Neuronal stem cell (in vitro differentiated cells): ENCODE results near the gene BCAS3.

Experiments
- DNase-seq: peaks from one replicate; pipeline ENCODE4 v3.0.0-alpha.2; 2013; ENCODE audit warnings: low spot score
- H2AFZ ChIP-seq: one replicate; pipeline ENCODE4 v1.6.1; 2013; ENCODE audit warnings: mild to moderate bottlenecking, low read length, inconsistent platforms
- H2AK5ac ChIP-seq: 2 replicates; pipeline ENCODE4 v1.6.1; 2013; ENCODE audit warnings: low read depth, mild to moderate bottlenecking, inconsistent platforms, low read length, moderate library complexity, mixed read lengths
- H2BK120ac ChIP-seq: 2 replicates; pipeline ENCODE4 v1.6.1; 2013; ENCODE audit warnings: low read depth, mild to moderate bottlenecking, inconsistent platforms, low read length, moderate library complexity, mixed read lengths
- H2BK12ac ChIP-seq: one replicate; pipeline ENCODE4 v1.6.1; 2013; ENCODE audit warnings: low read length, inconsistent platforms
- H2BK15ac ChIP-seq: 2 replicates; pipeline ENCODE4 v1.6.1; 2013; ENCODE audit warnings: mild to moderate bottlenecking, low read length, inconsistent platforms, mixed read lengths
- H2BK5ac ChIP-seq: one replicate; pipeline ENCODE4 v1.6.1; 2013; ENCODE audit warnings: inconsistent platforms, mild to moderate bottlenecking, low read length, moderate library complexity
- H3K14ac ChIP-seq: one replicate; pipeline ENCODE4 v1.6.1; 2013; ENCODE audit warnings: low read length, inconsistent platforms
- H3K18ac ChIP-seq: 2 replicates; pipeline ENCODE4 v1.6.1; 2013; ENCODE audit warnings: low read length, inconsistent platforms
- H3K23ac ChIP-seq: 2 replicates; pipeline ENCODE4 v1.6.1; 2013; ENCODE audit warnings: low read depth, mild to moderate bottlenecking, mixed read lengths, low read length, inconsistent platforms; ENCODE audit not compliant: poor library complexity
- H3K27ac ChIP-seq: replicated peaks from 3 replicates; pipeline ENCODE4 v1.5.1; 2013; ENCODE audit warnings: low read length, inconsistent platforms
- H3K27me3 ChIP-seq, 3 experiments: 2 replicates each; pipeline ENCODE4 v1.6.1; 2013; ENCODE audit warnings: low read length in 3 of 3, mild to moderate bottlenecking in 2 of 3, inconsistent platforms in 1 of 3, low read depth in 1 of 3, mixed read lengths in 1 of 3, moderate library complexity in 1 of 3; ENCODE audit not compliant: control insufficient read depth in 3 of 3, insufficient read depth in 3 of 3
- H3K36me3 ChIP-seq, 2 donors: replicated peaks in 1 of 2; 2 replicates each; pipeline ENCODE4 v1.6.1; 2013; ENCODE audit warnings: low read length in 2 of 2; ENCODE audit not compliant: control insufficient read depth in 2 of 2, insufficient read depth in 2 of 2
- H3K4ac ChIP-seq: 2 replicates; pipeline ENCODE4 v1.6.1; 2013; ENCODE audit warnings: inconsistent platforms, mild to moderate bottlenecking, low read length, moderate library complexity
- H3K4me1 ChIP-seq, 2 donors: 1 replicate in 1 of 2; 2 replicates in 1 of 2; pipeline ENCODE4 v1.6.1; 2013; ENCODE audit warnings: low read length in 2 of 2, low read depth in 1 of 2; ENCODE audit not compliant: control insufficient read depth in 2 of 2, insufficient read depth in 1 of 2
- H3K4me2 ChIP-seq: one replicate; pipeline ENCODE4 v1.6.1; 2013; ENCODE audit warnings: mild to moderate bottlenecking, low read length, inconsistent platforms; ENCODE audit not compliant: insufficient read depth, poor library complexity, severe bottlenecking
- H3K4me3 ChIP-seq, 2 donors: 2 replicates each; pipeline ENCODE4 v1.5.1; 2013; ENCODE audit warnings: low read length in 2 of 2, mild to moderate bottlenecking in 2 of 2, inconsistent platforms in 1 of 2, moderate library complexity in 1 of 2
- H3K79me1 ChIP-seq: one replicate; pipeline ENCODE4 v1.6.1; 2013; ENCODE audit warnings: low read depth, mild to moderate bottlenecking, inconsistent platforms, low read length, moderate library complexity
- H3K9ac ChIP-seq: one replicate; pipeline ENCODE4 v1.6.1; 2013; ENCODE audit warnings: mild to moderate bottlenecking, low read depth, low read length, inconsistent platforms; ENCODE audit not compliant: poor library complexity
- H3K9me3 ChIP-seq, 2 donors: replicated peaks in 1 of 2; 2 replicates each; pipeline versions ENCODE3 to v1.6.1; 2013; ENCODE audit warnings: low read length in 2 of 2, mild to moderate bottlenecking in 2 of 2, inconsistent platforms in 1 of 2, low read depth in 1 of 2, mixed read lengths in 1 of 2, moderate library complexity in 1 of 2; ENCODE audit not compliant: control insufficient read depth in 2 of 2, insufficient read depth in 1 of 2
- H4K8ac ChIP-seq: one replicate; pipeline ENCODE4 v1.6.1; 2013; ENCODE audit warnings: low read depth, mild to moderate bottlenecking, inconsistent platforms, low read length, moderate library complexity
- H4K91ac ChIP-seq: one replicate; pipeline ENCODE4 v1.6.1; 2013; ENCODE audit warnings: low read length, low read depth, mild to moderate bottlenecking, inconsistent platforms; ENCODE audit not compliant: poor library complexity
- WGBS, 2 donors: extraction: QIAGEN DNeasy Blood & Tissue Kit; methylation state at CpG; one replicate each; pipeline ENCODE4 v1.1.7; 2013; ENCODE audit warnings: missing lambda C conversion rate in 2 of 2, mixed read lengths in 1 of 2; ENCODE audit not compliant: insufficient read length in 2 of 2, insufficient replicate concordance in 1 of 2; ENCODE audit errors: extremely low coverage in 2 of 2; 5-methylcytosine and 5-hydroxymethylcytosine counted together

BCAS3 gene

GRCh38 chr17:61390479-61390791, 712.8 kb downstream of the BCAS3 start:
- H3K9me3 ChIP-seq = peaks cover 0 to 1% of the 10 kb centered on the region in 2 donors
- H4K91ac ChIP-seq = no peak overlapping the region
- no peak overlapping the region for H3K27ac ChIP-seq
- H3K27me3 ChIP-seq = peaks cover 5 to 41% (median 20%) of the 10 kb centered on the region in 3 experiments
- no peak overlapping the region for H4K8ac ChIP-seq
- no peak overlapping the region for H2BK120ac ChIP-seq
- H2BK5ac ChIP-seq = peak overlapping the region; percentile 20
- H3K79me1 ChIP-seq = peaks cover 1% of the 10 kb centered on the region
- no peak overlapping the region for H3K9ac ChIP-seq
- no peak overlapping the region for H2AK5ac ChIP-seq
- no peak for DNase-seq
- no peak overlapping the region for H2BK12ac ChIP-seq
- peaks cover 0 to 2% of the 10 kb centered on the region in 2 donors for H3K4me1 ChIP-seq
- H3K14ac ChIP-seq = no peak overlapping the region
- WGBS, 2 donors = no CpG with 5 or more reads among the region's 11 CpGs
- peak overlapping the region; percentile 80 for H2AFZ ChIP-seq
- no peak overlapping the region for H3K4me3 ChIP-seq
- no peak overlapping the region for H3K4me2 ChIP-seq
- no peak overlapping the region for H3K4ac ChIP-seq
- no peaks in the 10 kb centered on the region for H3K36me3 ChIP-seq
- H2BK15ac ChIP-seq = peak overlapping the region; percentile 56
- peak overlapping the region; percentile 22 for H3K18ac ChIP-seq
- peak overlapping the region; percentile 46 for H3K23ac ChIP-seq

- H3K36me3 ChIP-seq = no peaks in the 10 kb centered on the region
- peaks cover 1% of the 10 kb centered on the region for H3K79me1 ChIP-seq
- H4K91ac ChIP-seq = no peak overlapping the region
- no peak overlapping the region for H3K4me3 ChIP-seq
- peak overlapping the region; percentile 56 for H3K23ac ChIP-seq
- peak overlapping the region; percentile 95 for H2BK12ac ChIP-seq
- H3K27ac ChIP-seq = no peak overlapping the region
- H2BK15ac ChIP-seq = no peak overlapping the region
- no peak overlapping the region for H3K4ac ChIP-seq
- H3K4me1 ChIP-seq = peaks cover 0 to 5% of the 10 kb centered on the region in 2 donors
- peaks cover 0 to 3% of the 10 kb centered on the region in 2 donors for H3K9me3 ChIP-seq
- H2BK120ac ChIP-seq = no peak overlapping the region
- H3K4me2 ChIP-seq = no peak overlapping the region
- H3K18ac ChIP-seq = no peak overlapping the region
- WGBS, 2 donors = no CpG with 5 or more reads among the region's 19 CpGs
- H3K14ac ChIP-seq = no peak overlapping the region
- H2AK5ac ChIP-seq = peak overlapping the region; percentile 78
- H3K27me3 ChIP-seq = peaks cover 18 to 54% (median 33%) of the 10 kb centered on the region in 3 experiments
- H2BK5ac ChIP-seq = no peak overlapping the region
- DNase-seq = no peak
- H2AFZ ChIP-seq = no peak overlapping the region
- peak overlapping the region; percentile 2 for H3K9ac ChIP-seq
- H4K8ac ChIP-seq = no peak overlapping the region
Measured at GRCh38 chr17:61391595-61392291, 714.1 kb downstream of the BCAS3 start.

DNA sequence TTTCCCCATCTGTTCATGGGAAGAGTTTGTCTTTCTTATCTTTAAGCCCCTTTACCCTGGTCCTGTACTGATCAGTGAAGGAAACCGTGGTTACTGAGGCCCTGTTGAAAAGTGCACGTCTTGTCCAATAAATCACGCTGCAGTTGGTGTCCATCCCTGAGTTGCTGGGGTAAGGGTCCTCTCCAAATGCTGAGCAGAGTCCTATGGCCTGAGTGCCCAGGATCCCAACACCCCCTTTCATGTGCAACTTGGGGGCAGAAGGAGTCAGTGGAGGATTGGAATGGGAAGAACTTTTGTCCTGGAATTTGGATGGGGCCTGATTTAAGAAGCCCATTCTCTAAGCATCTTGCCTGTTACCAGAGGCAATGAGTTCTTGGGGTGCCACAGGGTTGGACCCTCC, 715.0 kb downstream of the BCAS3 start:
- Histone ChIP-seq H3K4me2 (no peak overlapping the region), H2BK5ac (no peak overlapping the region), H2BK120ac (no peak overlapping the region), H2AFZ (no peak overlapping the region), H4K91ac (no peak overlapping the region), H3K9me3 (peaks cover 0 to 3% of the 10 kb centered on the region in 2 donors), H3K79me1 (no peaks in the 10 kb centered on the region), H3K4me3 (no peak overlapping the region), H3K4me1 (peaks cover 0 to 8% of the 10 kb centered on the region in 2 donors), H2AK5ac (no peak overlapping the region), H3K9ac (no peak overlapping the region), H3K23ac (no peak overlapping the region), H3K4ac (no peak overlapping the region), H3K36me3 (no peaks in the 10 kb centered on the region), H2BK12ac (no peak overlapping the region), H3K27me3 (peaks cover 25 to 60% (median 42%) of the 10 kb centered on the region in 3 experiments), H2BK15ac (no peak overlapping the region), H4K8ac (no peak overlapping the region), H3K18ac (no peak overlapping the region), H3K14ac (no peak overlapping the region), H3K27ac (no peak overlapping the region)
- WGBS, 2 donors = no CpG with 5 or more reads among the region's 3 CpGs
- no peak for DNase-seq

DNA sequence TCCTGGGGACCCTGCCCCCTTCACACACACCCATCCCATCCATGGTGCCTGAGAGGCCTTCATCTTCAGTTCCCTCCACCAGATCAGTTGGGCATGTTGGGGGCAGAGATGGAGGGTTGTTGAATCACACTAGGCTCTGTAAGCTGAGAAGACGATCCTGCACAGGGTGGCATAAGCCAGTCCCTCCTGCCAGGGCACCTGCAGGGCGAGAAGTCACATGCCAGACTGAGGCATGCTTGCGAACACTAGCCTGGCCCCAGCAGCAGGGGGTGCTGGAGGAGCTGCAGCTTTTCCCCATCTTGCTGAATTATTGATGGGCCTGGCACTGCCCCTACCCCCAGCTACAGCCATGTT, 715.9 kb downstream of the BCAS3 start:
- H3K4me1 ChIP-seq = peaks cover 2 to 10% of the 10 kb centered on the region in 2 donors
- H3K9ac ChIP-seq = no peak overlapping the region
- H4K8ac ChIP-seq = no peak overlapping the region
- H3K9me3 ChIP-seq = peaks cover 0 to 3% of the 10 kb centered on the region in 2 donors
- no peak overlapping the region for H3K14ac ChIP-seq
- no peak overlapping the region for H3K23ac ChIP-seq
- no peak overlapping the region for H2AK5ac ChIP-seq
- no peak for DNase-seq
- H2BK120ac ChIP-seq = no peak overlapping the region
- no peaks in the 10 kb centered on the region for H3K36me3 ChIP-seq
- no CpG with 5 or more reads among the region's 3 CpGs for WGBS, 2 donors
- no peak overlapping the region for H3K4ac ChIP-seq
- no peak overlapping the region for H2AFZ ChIP-seq
- H3K27me3 ChIP-seq = peaks cover 33 to 69% (median 51%) of the 10 kb centered on the region in 3 experiments
- no peak overlapping the region for H4K91ac ChIP-seq
- no peak overlapping the region for H2BK12ac ChIP-seq
- H3K4me2 ChIP-seq = no peak overlapping the region
- H2BK5ac ChIP-seq = no peak overlapping the region
- H3K27ac ChIP-seq = no peak overlapping the region
- no peak overlapping the region for H2BK15ac ChIP-seq
- no peak overlapping the region for H3K18ac ChIP-seq
- no peaks in the 10 kb centered on the region for H3K79me1 ChIP-seq
- H3K4me3 ChIP-seq = no peak overlapping the region
